HS-27A (cell line): ENCODE measurements around the gene ENTPD6.

Experiments
- DNase-seq: peaks from one replicate; pipeline ENCODE4 v3.0.0-alpha.2; 2012; ENCODE audit warnings: low read depth, missing footprints

The ENTPD6 gene

DNA sequence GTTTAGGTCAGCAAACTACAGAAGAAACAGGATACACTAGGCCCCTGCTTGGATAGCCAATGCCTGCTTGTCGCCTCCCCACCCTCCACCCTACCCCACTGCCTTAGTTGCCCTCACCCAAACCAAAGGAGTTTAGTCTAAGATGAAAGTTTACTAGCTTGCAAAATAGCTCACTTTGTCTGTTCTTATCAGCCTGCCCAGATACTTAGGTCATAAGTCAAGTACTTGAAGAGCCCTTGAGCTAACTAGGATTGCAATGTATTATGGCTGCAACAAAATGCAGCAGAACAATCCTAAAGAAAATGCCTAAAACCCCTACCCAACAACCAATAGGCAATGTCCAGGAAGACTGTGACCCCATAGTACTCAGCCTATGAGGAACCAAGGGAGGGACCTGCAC is 7.3 kb upstream of the ENTPD6 start:
- DNase-seq, result no peak

GRCh38 chr20:25191051-25191450 is 4.5 kb upstream of the ENTPD6 start:
- DNase-seq, result no peak

DNA sequence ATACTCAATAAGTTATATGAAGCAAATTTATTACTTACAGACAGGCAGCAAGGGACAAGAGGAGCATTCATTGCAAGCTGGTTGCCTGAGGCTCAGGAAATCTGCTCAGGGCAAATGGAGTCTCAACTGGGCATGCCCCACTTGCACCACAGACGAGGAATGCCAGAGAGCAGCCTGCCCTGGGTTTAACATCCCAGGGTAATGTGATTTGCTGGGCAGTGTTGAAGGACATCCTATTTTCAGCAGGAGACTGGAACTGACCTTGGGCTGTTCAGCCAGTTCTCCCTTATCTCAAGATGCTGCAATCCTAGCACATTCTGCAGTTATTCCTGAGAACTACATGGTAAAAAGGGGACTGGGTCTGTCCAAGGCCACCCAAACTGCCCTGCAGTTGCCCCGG is 3.8 kb upstream of the ENTPD6 start:
- DNase-seq, result no peak

DNA sequence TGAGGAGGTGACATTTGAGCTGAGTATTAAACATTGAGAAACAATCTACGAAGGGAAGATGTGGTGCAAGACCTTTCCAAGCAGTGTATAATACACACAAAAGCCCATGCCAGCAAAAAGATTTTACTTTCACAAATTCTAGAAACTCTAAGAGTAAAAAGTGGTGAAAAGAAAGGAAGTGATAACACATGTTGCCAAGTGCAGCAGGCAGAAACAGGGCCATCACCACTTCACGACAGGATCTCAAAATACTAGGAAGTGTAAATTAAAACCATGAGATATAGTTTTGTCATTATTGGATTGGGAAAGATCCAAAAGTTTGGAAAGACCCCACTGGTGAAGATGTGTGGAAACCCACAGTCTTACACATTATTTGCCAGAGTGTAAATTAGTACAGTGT is 1.7 kb upstream of the ENTPD6 start:
- no peak for DNase-seq

DNA sequence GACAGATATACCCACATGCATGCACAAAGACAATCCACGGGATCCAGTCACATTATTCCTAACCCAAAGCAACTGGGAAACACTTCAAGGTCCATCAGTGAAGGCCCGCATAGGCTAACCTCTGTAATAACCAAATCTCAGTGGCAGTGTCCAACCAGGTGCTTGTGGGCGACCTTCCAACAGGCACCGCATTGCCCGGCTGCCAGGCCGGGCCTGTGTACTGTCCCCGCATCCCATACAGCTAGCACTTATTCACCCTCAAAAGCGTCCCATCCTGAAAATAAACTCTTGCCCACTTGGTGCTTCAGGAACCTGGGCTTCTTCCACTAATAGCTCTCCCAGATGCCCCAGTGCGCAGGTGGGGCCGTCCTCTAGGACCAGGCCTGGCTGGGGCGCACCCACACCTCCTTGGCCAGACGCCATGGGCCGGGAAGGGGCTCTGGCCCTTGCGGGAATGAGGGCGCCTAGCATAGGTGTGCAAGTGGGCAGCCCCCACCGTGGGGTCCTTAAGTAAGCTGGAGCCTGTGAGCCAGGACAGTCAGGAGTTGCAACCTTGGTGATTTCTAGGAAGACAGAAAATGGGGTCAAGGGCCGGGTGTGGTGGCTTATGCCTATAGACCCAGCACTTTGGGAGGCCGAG is 1.1 kb upstream of the ENTPD6 start:
- DNase-seq, result no peak

DNA sequence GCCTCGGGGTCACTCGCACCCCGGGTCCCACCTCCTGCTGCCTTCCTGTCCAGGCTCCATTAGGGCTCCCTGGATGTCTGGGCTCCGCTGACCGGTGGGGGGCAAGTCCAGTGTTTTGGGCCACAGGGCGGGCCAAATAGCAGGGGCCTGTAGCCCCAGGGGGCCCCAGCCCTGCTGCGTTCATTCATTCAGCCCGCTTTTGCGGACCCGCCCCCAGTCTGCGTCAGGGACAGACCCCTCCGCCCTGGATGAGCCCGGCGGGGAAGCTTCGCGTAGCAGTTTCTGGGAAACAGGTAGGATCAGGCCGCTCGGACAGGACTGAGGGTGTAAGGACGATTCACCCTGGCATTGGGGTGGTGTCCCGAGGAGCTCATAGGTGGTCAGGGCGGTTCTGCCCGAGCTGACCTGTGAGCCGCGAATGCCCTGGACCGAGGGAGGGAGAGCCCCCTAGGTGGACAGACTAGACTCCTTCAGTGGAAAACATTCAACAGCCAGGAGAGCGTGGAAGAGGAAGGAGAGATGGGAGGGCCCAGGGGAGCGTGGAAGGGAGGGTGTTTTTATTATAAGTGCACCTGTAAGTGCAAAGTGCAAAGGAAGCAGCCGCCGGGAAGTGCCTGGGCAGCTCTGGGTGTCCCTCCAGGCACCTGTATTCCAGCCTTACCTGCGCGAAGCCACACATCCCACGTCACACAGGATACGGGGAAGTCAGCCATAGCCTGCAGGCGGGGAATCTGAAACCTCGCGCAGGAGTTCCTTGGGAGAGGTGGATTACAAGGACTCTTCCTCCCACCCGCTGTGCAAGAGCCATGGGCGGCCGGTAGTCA is 662 bp downstream of the ENTPD6 start:
- no peak for DNase-seq

DNA sequence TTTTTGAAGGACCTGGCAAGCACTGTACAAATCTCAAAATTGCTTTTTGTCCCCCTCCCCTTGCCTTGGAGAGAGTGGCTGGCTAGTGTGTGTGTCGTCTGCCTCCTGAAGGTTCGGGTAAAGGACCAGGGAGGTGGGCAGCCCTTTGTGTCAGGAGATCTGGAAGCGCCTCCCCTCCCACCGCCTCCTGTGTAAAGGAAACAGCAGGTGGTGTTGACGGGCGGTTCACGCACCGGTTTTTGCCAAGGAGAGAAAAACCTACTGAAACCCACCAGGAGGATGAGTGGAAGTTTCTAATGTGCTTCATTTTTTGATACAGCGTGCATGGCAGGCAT is 1.2 kb downstream of the ENTPD6 start:
- DNase-seq, result no peak

DNA sequence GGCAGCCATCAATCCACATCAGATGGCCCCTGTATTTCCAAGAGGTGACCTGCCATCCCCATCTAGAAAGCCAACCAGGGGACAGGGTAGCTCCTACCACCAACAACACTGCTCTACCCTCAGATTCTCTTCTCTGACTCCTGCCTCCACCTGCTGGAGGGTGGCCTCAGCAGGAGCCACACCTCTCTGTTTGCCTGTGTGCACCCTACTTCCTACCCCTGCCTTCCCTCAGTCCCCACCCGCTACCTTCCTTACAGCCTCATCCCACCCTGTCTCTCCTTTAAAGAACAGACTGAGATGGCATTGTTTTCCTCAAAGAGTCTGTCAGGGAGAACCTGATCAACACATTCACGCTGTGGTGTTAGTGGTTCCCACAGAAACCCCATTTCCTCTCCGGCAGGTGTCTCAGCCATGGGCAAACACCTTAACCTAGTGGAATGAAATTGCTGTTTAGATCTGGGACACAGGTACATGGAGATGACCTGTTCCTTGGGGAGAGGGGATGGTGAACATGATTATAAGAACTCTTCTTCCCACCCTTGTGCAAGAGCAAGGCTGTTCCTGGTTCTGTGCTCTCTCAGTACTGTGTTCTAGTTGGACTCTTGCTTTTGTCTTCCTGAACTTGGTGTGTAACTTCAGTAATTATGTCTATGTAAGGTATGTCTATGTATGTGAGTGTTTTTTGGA is 1.8 kb downstream of the ENTPD6 start:
- DNase-seq, result no peak

DNA sequence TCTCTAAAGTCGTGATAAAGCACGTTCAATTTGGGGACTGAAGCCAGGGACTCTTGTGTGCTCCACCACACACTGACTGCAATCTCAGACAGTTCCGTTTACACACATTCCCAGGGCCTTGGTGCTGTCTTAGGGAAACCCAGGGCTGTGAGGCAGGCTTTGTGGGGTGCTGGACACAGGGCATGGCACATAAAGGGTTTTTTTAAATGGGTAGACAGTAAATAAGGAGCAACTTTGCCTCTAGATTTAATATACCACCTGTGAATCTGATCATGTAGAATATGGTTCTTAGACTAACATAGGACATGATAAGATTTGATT is 2.3 kb downstream of the ENTPD6 start:
- DNase-seq, result no peak

- DNase-seq, result no peak
Observed at GRCh38 chr20:25198663-25199383, 3.3 kb downstream of the ENTPD6 start.

DNA sequence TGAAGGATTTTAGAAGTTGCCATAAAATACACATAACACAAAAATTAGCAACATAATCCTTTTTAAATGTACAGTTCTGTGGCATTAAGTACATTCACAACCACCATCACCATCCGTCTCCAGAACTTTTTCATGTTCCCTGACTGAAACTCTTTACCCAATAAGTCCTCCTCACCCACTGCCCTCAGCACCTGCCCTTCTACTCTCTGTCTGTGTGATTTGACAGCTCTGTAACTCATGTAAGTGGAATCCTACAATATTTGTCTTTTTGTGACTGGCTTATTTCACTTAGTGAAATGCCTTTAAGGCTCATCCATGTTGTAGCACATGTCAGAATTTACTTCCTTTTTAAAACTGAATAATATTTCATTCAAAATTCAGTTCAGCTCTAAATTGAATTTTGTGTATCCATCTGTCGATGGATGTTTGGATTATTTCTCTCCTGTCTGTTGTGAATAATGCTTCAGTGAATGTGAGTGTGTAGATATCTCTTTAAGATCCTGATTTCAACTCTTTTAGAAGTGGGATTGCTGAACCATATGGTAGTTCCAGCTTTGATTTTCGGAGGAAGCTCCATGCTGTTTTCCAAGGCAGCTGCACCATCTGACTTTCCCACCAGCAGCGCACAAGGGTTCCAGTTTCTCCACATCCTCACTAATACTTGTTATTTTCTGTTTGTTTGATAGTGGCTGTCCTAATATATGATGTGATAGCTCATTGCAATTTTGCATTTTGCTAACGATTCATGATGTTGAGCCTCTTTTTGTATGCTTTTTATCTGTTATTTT is 4.2 kb downstream of the ENTPD6 start:
- no peak for DNase-seq

- DNase-seq, result no peak
Observed at GRCh38 chr20:25203089-25203488, 7.6 kb downstream of the ENTPD6 start.

DNA sequence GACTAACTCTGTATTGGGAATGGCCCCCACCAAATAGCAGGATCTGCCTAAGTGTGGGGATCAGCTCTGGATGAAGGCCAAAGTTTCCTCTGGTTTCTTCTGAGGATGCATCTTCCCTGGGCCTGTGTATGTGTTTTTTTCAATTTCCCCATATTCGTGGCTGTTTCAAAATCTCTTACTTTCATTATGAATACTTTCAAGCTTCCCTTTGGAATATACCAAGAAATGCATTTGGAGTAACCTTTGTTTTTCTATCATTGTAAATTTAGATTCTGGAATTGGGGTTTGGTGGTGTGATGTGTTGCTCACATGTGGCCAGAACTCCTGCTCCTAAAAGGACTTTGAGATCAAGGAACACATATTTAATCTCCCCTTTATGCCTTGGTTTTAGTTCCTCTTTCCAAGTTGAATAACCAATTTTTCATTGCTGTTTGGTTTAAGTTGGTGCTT is 8.4 kb downstream of the ENTPD6 start:
- DNase-seq, result no peak

DNA sequence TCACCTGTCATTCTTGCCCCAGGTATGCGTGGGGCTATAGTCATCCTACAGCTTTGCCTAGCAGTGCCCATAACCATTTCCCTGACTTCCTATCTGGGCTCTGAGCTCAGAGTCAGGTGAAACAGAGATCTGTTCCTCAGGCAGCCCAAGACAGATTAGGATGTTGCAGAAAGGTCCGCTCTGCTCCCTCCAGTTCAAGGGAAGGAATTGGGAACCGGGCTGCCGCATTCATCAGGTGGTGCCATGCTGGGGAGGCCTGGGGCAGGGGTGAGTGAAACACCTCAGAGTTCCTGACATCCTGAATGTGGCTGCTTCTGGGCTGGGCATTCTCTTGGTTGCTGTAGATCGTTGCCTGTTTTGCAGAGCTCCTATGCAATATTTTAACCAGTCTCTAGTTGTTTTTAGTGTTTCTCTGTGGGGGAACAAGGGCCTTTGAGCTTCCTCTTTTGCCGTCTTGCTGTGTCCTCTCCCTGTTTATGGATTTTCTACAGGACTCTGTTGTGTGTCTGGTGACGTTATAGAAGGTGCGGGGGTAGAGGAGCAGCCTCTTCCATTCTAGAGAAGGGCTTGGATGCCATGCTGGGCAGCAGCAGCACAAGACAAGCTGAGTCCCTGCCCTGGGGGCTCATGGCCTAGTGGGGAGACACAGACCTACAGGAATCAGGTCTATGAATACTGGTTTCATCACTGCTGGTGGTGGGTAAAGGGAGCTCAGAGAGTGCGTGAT is 9.2 kb downstream of the ENTPD6 start:
- DNase-seq, result no peak

GRCh38 chr20:25205277-25206062 is 10.0 kb downstream of the ENTPD6 start:
- no peak for DNase-seq

GRCh38 chr20:25206063-25206403 is 10.5 kb downstream of the ENTPD6 start:
- DNase-seq, result no peak

- no peak for DNase-seq
Observed at GRCh38 chr20:25206548-25206947, 11.0 kb downstream of the ENTPD6 start.

DNA sequence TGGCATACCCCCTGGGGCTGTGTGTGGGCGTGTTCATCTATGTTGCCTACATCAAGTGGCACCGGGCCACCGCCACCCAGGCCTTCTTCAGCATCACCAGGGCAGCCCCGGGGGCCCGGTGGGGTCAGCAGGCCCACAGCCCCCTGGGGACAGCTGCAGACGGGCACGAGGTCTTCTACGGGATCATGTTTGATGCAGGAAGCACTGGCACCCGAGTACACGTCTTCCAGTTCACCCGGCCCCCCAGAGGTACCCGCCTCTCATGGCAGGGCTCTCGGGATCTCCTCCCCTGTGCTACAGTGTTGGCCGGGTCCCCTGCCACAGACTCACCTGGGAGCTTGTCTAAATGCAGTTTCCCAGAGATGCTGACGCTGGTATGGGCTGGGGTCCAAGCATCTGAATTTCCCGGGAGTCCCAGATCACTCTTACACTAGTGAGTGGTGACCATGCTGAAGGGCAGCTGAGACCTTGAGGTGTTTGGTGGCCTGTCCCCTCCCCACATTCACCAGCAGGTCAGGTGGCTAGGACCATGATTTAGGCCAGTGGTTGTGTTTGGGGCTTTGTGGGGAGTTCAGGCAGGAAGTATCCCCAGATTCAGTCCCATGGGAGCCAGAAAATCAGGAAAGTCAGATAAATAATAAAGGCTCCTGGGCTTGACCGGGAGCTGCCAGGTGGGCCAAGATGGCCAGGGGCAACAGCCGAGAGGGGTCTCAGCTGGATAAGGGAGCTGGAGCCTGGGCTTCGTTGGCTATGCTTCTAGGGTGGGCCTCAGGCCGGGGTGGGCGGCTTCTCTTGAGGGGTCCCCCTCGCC is 11.8 kb downstream of the ENTPD6 start:
- DNase-seq, result no peak

- DNase-seq, result no peak
Observed at GRCh38 chr20:25207960-25208534, 12.5 kb downstream of the ENTPD6 start.
